Measurements from ENCODE around the gene PKHD1. TPM values are rescaled to one million over a fixed set of nuclear protein-coding genes. Genes with fewer than 3 reads are reported as not detected.

Gene PKHD1
- total RNA-seq (2014; rRNA removed; shearing (Covaris generic)), result 0.03 and 0.04 TPM in 2 replicates

GRCh38 chr6:52087498-52087999 lies at the start of gene PKHD1:
PKHD1 (minus strand) TSS chr6:52087613; CDS start chr6:52084933, 2,680 bp downstream.

Small RNA genes lying within 50 kb of the gene (small RNA-seq; reads per million reads assigned to genes)
- not detected for gene RN7SL580P

Other genes with a start within 250 kb of the PKHD1 start
- not detected in 2 replicates for gene IL17A, start 98.8 kb upstream of the PKHD1 start, total RNA-seq (2014; rRNA removed; shearing (Covaris generic))
- gene IL17F, start 156.9 kb upstream of the PKHD1 start, total RNA-seq (2014; rRNA removed; shearing (Covaris generic)), result not detected in 2 replicates
- gene MCM3, start 197.1 kb upstream of the PKHD1 start, total RNA-seq (2014; rRNA removed; shearing (Covaris generic)), result 139 and 164 TPM in 2 replicates